ENCODE data around the gene PLD3. TPM values are rescaled to one million over a fixed set of nuclear protein-coding genes. Genes with fewer than 3 reads are reported as not detected.

Gene PLD3
- total and polyA plus RNA-seq, 11 donors: 109 to 375 (median 161) TPM

GRCh38 chr19:40322271-40322610 lies 26.3 kb upstream of the PLD3 start:
- WGBS, 4 donors: 88 to 96% (median 92%) methylated on average over 5 to 7 of the region's 7 CpGs
- Histone ChIP-seq H3K4me3 (no peak overlapping the region), H3K9me3 (no peaks in the 10 kb centered on the region), H3K27ac (no peak overlapping the region), H3K4me1 (no peaks in the 10 kb centered on the region), H3K36me3 (peaks cover 4 to 90% (median 78%) of the 10 kb centered on the region in 9 donors), H3K27me3 (no peaks in the 10 kb centered on the region)
- intact Hi-C loops (cut with DNase I): no loop called here
- no peak for DNase-seq
- no peak for TF ChIP-seq POLR2A (IDR thresholded peaks at IDR 0.05)
- TF ChIP-seq CTCF (IDR thresholded peaks at IDR 0.05): no peak
- ATAC-seq: no peak

GRCh38 chr19:40322951-40323615 lies 25.4 kb upstream of the PLD3 start:
- ATAC-seq (no peak), DNase-seq (no peak)
- Histone ChIP-seq H3K4me1 (no peaks in the 10 kb centered on the region), H3K27ac (no peak overlapping the region), H3K9me3 (no peaks in the 10 kb centered on the region), H3K4me3 (no peak overlapping the region), H3K27me3 (no peaks in the 10 kb centered on the region), H3K36me3 (peaks cover 4 to 91% (median 86%) of the 10 kb centered on the region in 9 donors)
- intact Hi-C loops (cut with DNase I): no loop called here
- 93 to 94% (median 94%) methylated on average over 15 of the region's 15 CpGs for WGBS, 4 donors
- TF ChIP-seq CTCF (IDR thresholded peaks at IDR 0.05) (no peak), POLR2A (IDR thresholded peaks at IDR 0.05) (no peak)

- no peak for ATAC-seq
- H3K27me3 ChIP-seq: no peaks in the 10 kb centered on the region
- H3K4me3 ChIP-seq: no peak overlapping the region
- H3K4me1 ChIP-seq: no peaks in the 10 kb centered on the region
- WGBS, 4 donors: 84 to 95% (median 91%) methylated on average over 13 of the region's 13 CpGs
- no peak overlapping the region for H3K27ac ChIP-seq
- peaks cover 4 to 91% (median 86%) of the 10 kb centered on the region in 9 donors for H3K36me3 ChIP-seq
- no peak for TF ChIP-seq POLR2A (IDR thresholded peaks at IDR 0.05)
- no peak for TF ChIP-seq CTCF (IDR thresholded peaks at IDR 0.05)
- intact Hi-C loops (cut with DNase I): no loop called here
- no peaks in the 10 kb centered on the region for H3K9me3 ChIP-seq
- DNase-seq: no peak
These were observed 24.8 kb upstream of the PLD3 start for GRCh38 chr19:40323705-40324104.

GRCh38 chr19:40326201-40326600 lies 22.3 kb upstream of the PLD3 start:
- TF ChIP-seq CTCF (IDR thresholded peaks at IDR 0.05) (no peak), POLR2A (IDR thresholded peaks at IDR 0.05) (no peak)
- H3K9me3 ChIP-seq: no peaks in the 10 kb centered on the region
- ATAC-seq (no peak), DNase-seq (no peak)
- H3K27me3 ChIP-seq: no peaks in the 10 kb centered on the region
- WGBS, 4 donors: 89 to 95% (median 90%) methylated on average over 13 to 14 of the region's 14 CpGs
- H3K4me1 ChIP-seq: no peaks in the 10 kb centered on the region
- H3K4me3 ChIP-seq: no peak overlapping the region
- H3K27ac ChIP-seq: no peak overlapping the region
- intact Hi-C loops (cut with DNase I): no loop called here
- peaks cover 4 to 100% (median 95%) of the 10 kb centered on the region in 9 donors for H3K36me3 ChIP-seq
